Measurements from ENCODE around the gene RNF225.
A peak's percentile ranks its signal among the peaks of the same experiment; 100 is the strongest.
"Not testable (repeated sequence)": the region's sequence is repeated elsewhere in the genome, so short reads cannot be mapped to it uniquely, and the experiment has no call there.

Gene RNF225

DNA sequence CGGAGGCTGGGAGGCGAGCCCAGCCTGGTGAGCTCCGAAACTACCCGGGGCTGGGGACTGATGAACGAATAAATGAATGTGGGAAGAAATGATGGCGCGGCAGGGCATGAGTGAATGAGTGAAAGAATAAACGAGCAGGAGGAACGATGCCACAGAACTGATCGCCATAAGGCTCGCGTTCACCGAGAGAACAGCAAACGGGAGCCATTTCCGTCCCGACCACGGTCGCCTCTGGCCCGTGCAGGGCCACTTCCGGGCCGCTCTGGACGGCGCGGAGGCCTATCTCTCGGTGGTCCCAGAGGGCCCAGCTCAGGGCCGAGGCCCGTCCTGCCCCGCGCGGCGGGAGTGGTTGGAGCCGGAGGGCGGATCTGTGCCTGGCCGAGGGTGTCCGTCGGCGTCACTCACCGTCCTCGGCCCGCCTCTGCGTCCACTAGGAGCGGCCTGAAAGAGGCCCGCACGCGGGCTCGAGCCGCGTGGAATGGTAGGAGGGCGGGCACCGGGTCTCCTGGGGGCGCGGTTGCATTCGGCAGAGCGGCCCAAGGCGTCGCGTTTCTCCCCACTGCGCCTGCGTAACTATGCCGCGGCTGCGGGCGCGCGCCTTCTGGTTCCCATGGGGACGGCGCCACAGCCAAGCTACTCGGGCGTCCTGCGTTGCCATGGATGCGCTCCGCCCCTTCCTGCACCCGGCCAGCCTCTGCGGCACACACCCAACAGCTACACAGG, 33.0 kb upstream of the RNF225 start, which contains the start of gene ZNF497:
TSS of gene ZNF497 (minus strand) at position 480 of the 723 bp plus-strand sequence. CDS start 5,116 bp downstream, outside the sequence.
- peak; percentile 97 for DNase-seq

DNA sequence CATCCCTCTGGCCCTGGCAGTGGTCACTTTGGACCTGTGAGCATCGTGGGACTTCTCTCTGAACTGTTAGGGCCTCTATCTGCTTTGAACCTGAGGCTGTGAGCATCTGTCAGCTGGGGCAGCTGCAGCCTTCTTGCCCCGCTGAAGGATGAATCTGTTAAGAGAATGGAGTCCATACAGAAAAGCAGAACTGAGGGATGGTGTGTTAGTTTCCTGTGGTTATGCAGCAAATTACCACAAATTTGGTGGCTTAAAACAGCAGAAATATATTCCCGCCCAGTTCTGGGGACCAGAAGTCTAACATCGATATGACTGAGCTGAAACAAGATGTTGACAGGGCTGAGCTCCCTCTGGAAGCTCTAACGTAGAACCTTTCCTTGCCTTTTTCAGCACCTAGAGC, 31.3 kb upstream of the RNF225 start:
- no peak for DNase-seq

DNA sequence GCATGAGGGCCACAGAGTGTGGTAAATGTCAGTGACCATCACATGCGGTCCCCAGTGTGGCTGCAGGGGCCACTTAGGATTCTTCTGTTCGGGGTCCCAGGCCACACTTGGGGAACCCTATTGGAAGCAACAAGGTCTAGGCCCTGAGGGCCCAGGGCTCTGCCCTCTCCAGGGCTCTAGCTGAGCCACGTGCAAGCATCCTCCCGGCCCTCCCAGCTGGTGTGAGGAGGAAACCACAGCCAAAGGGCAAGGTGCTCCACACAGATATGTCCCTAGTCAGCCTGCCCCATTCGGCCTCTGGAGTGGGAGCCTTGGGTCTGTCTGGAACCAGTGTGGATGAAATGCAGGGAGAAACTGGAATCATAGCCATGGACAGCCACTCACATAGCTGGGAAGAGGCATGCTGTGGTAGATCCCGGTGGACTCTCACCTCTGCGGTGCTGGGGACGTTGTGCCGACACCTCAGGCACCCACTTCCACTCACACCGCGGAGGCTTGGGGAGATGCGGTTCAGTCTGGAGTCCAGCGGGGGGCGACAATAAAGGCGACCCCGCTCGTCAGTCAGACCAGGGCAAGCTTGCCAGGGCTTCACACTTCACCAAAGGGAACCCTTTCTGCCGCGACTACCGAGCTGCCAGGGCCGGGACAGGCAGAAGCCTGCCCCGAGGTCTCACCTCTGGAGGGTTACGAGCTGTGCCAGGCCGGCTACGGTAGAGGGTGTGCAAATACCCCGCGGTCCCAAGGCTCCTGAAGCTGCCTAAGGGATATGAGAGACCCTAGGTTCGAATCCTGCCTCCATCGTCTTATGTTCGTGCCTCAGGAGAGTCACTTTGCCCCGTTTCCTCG, 28.6 kb upstream of the RNF225 start:
- no peak for DNase-seq

DNA sequence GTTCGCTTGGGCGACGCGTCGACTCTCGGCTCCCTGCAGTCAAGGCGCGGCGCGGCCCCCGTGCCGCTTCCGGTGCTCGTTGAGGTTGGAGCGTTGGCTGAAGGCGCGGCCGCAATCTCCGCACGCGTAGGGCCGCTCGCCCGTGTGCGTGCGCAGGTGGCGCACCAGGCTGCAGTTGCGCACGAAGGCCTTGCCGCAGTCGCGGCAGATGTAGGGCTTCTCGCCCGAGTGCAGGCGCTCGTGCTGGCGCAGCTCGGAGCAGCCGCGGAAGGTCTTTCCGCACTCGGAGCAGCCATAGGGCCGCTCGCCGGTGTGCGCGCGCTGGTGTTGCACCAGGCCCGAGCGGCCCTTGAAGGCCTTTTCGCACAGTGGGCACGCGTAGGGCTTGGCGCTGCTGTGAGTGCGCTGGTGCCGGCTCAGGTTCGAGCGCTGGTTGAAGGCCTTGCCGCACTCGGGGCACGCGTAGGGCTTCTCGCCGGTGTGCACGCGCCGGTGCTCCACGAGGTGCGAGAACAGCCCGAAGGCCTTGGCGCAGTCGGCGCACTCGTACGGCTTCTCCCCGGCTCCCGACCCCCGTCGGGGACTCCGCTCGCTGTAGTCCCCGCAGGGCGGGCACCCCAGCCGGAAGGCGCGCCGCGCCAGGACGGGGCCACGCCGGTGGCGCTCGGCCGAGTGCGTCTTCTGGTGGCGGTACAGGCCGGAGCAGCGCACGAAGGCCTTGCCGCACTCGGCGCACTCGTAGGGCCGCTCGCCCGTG, 27.6 kb upstream of the RNF225 start:
- no peak for DNase-seq

DNA sequence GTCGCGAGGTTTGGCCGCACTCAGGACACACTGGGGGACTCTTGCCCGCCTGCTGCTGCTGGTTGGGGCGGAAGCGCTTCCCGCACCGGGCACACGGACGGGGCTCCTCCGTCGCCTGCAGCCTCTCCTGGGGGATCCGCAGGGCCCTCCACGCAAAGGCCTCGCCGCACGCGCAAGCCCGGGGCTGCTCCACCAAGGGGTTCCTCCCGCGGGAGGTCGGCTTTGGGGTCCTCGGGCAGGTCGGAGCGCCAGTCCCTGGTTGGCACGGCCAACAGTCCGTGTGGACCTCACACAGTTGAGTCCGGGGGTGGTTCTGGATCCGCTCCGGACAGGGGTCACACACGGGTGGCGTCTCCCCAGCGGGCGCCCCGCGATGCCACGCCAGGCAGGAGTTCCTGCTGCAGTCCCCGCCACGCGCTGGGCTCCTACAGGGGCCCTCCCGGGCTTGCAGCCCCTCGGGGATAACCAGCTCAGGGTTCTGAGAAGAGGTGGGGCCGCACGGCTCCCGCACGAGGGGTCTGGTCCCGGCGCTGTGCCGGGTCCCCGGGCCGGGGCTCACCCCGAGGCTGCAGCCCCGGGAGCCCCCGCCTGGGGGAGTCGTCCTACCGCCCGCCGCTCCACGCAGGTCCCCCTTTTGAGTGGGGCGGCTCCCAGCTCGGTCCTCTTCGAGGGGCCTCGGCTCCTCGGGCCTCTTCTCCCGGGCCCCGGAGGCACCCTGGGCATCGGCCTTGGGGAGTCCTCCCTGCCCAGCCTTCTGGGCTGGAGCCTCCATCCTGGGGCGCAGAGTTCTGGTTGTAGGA, 26.7 kb upstream of the RNF225 start:
- DNase-seq, result no peak

DNA sequence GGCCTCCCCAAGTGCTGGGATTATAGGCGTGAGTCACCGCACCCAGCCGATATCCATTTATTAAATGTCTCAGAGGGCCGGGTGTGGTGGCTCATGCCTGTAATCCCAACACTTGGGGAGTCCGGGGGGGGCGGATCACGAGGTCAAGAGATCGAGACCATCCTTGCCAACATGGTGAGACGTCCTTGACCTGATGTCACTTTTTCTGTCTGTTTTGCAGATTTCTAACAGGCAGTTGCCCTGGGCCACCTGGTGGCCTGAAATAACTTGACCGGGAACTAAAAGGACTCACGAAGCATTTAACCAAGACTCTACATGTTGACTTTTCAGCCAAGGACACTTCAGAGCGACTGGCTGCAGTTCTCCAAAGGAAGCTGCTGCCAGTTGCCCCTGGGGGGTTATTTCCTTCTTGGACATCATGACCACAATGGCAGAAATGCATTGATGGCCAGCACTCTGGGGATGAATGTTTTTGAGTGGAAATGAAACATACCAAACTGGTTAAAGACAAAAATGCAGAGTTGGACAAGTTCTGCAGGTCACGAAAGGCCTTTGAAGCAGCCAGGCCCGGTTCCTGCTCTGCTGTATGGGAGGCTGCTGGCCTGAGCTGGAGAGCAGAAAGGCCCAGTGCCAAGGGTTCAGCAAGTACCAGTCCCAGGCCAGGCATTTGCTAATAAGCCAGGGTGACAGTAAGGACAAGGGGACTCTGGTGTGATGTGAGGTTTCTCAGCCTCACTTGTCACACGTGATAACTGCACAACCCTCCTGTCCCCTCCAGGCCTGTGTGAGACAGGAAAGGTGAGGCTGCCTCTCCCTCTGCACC, 22.9 kb upstream of the RNF225 start:
- no peak for DNase-seq

DNA sequence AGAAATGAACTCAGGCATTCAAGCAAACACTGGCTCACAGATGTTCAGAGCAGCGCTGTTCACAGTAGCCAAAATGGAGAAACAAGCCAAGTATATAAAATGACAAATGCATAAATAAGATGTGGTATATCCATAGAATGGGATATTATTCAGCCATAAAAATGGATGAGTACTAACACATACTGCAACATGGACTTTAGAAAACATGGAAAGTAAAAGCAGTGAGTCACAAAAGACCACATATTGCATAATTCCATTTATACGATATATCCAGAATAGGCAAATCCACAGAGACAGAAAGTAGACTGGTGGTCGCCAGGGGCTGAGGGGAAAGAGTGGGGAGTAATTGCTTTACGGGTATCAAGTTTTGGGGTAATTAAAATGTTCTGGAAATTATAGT, 21.3 kb upstream of the RNF225 start:
- DNase-seq, result no peak

DNA sequence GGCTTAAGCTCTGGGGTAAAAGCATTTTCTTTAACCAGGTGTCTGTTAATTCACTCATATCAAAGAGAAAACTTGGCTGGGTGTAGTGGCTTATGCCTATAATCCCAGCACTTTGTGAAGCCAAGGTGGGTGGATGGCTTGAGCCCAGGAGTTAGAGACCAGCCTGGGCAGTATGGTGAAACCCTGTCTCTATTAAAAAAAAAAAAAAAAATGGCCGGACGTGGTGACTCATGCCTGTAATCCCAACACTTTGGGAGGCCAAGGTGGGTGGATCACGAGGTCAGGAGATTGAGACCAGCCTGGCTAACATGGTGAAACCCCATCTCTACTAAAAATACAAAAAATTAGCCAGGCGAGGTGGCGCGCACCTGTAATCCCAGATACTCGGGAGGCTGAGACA, 18.7 kb upstream of the RNF225 start:
- DNase-seq, result not testable (repeated sequence)

DNA sequence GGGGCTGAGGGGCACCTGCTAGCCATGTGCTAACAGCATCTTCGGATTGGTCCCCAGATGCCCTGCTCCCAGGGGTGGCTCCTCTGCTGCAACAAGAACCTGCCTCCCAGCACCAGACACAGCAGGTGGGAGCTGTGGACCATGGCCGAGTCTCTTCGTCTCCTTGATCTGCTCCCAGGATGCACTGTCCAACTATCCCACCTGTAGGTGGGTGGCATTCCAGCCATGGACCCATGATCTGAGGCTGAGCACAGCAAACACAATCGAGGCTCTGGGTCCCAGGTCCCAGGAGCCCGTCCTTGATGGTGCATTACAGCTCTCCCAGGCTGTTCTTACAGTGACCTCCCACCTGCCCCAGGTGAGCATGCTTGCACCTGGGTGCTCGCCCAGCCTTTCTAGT, 16.2 kb upstream of the RNF225 start:
- no peak for DNase-seq

DNA sequence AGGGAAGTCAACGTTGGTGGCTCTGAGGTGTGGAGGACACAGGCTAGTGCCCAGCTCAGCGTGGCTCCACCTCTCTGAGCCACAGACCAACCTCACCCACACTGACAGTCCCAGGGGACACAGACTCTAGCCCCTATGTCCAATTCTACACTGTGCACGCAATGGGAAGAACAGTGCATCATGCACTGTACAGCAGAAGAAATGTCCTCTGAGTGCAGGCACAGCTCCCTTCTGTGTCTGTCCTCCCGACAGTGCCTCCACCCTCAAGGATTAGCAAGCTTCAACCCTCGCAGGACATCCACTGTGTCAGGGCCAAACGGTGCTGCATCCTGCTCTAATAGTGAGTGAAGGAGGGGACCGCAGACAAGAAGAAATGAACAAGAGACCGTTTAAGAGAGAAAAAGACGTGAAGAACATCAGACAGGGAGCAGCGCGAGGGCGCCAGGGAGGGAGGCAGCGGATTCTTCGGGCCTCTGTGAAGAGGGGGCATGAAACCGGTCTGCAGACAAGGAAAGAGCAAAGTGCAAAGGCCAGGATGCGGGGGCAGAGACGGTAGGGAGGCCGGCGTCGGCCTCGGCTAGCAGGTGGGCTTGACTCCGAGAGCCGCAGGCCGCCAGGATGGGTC, 15.3 kb upstream of the RNF225 start:
- DNase-seq, result no peak

DNA sequence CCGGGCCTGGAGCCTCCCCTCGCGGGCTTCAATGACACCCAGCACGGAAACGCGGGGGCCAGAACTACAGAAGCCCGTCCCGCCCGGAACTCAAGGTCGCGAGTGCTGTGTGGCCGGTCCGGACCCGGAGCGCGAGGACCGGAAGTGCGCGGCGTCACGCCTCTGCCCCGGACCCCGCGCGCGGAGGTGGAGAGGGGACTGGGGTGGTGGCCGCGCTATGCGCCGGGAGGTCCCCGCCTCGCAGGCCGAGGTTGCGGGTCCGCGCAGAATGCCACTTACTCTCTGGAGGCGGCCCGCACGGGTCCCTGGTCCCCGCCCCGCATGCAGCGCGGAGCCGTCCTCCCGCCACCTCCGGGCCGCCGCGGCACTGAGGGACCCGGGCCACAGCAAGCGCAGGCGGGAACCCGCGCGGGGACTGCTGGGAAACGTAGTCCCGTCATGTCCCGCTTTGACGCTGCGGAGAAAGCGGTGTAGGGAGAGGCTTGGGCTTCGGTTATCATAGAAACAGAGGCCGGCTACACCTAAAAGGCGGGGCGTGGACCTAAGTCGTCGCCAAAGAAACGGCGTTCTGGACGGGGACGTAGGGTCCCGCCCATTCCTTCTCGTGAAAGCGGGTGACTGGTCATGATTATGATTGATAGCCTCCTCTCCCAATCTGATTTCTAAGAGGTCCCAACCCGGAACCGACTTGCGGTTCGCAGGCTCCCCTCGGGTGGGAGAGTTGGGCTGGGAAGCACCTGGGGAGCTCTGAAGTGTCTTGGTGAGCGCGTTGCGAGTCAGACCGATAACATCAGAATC, 14.6 kb upstream of the RNF225 start, which contains the start of gene ZNF837:
TSS of gene ZNF837 (minus strand) at position 369 of the 798 bp plus-strand sequence. CDS start 11,698 bp downstream, outside the sequence.
- peak; percentile 98 for DNase-seq

DNA sequence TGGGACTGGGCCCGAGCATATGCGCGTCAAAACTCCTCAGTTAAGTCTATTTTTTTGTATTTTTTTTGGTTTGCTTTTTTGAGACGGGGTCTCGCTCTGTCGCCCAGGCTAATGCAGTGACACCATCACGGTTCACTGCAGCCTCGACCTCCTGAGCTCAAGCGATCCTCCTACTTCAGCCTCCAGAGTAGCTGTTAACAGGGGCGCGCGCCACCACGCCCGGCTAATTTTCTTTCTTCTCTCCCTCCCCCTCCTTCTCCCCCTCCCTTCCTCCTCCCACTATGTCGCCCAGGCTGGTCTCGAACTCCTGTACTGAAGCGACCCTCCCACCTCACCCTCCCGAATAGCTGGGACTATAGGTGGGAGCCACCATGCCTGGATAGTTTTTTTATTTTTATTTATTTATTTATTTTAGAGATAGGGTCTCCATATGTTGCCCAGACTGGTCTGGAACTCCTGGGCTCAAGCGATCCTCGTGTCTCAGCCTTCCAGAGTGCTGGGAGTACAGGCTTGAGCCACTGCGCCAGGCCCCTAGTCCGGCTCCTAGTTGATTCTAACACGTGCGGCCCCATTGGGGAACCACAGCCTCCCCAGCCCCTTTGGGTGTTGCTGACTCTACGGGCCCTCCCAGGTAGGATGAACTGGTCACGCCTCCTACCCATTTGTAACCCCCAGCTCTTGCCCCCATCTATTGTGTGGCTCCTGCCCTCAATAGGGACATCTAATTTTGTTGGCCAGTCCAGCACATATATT, 13.8 kb upstream of the RNF225 start:
- no peak for DNase-seq

DNA sequence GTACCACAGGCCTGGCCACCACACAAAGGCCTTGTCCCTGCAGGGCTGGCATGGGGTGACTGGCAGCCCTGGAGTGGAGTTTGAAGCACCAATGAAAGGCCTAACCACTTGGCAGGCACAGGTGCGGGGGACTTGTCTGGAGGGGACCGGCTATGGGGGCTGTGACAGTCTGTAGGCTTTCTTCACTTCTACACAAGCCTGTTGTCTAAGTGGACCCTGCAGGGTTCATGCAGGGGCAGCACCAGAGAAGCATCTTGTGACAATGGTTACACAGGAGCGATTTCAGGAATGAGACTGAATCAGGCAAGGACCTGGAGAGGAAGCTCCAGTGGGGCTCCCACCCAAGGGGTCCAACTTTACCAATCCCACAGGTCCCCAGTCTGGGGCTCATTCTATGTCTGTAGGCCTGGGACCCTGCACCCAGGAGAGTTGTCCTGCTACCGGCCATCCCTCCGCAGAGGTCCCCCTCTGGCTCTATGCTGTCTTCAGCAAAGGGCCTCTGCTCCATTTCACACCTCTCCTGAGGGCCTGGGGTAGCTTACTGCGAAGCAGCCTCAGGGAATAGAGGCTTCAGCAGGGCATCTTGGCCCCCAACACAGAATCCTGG, 12.4 kb upstream of the RNF225 start:
- DNase-seq, result no peak

DNA sequence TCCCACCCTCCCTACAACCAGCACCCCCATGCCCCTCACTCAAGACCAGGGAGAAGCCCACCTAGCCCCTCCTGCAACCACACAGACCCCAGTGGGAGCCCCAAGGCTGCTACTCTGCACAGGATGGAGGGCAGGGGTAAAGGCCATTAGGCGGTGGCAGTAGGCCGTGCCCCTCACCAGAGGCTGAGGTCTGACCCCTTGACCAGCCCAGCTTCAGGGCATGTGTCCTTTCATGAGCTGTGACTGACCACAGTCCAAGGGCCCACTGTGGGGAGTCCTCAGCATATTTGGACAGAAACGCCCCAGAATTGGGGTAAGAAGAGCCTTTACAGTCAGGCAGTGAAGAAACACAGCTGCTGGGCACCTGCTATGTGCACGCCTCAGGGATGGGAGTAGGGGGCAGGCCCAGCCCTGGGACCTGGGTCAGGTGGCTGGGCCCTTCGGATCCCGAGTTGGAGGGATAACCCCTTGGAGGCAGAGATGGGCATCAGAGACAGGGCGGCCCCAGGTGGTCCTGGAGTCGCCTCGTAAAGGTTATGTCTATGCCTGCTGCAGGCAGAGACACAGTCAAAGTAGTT, 10.1 kb upstream of the RNF225 start:
- DNase-seq, result no peak

DNA sequence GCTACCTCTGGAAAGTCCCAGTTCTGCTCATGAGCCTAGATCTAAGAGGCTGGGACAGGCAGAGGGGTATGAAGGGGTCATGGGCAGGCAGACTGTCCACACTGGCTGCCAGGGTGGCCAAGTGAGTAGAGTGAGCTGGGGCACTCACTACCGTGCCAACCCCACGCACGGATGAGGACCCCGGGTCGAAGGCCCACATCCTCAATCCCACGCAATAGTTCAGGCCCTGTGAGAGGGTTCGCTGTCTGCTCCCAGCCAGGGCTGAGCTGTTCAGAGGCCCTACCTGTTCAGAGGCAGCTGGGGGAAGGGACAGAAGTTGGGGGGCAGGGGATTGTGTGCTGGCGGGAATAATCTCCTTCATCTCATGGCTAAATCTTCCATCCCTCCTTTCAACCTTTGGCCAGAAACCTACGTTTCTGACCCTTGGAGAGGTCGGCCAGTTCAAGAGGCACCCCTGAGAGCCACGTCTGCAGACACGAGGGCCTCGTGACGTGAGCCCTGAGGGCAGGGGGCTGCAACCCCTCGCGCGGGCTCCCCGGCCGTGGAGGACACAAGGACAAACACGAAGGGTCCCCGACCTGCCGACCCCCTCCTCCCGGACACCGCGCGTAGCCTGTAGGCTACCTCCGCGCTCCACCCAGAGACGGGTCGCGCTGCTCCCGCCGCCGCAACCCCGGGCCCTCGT, 9.4 kb upstream of the RNF225 start:
- DNase-seq, result peak; percentile 84

DNA sequence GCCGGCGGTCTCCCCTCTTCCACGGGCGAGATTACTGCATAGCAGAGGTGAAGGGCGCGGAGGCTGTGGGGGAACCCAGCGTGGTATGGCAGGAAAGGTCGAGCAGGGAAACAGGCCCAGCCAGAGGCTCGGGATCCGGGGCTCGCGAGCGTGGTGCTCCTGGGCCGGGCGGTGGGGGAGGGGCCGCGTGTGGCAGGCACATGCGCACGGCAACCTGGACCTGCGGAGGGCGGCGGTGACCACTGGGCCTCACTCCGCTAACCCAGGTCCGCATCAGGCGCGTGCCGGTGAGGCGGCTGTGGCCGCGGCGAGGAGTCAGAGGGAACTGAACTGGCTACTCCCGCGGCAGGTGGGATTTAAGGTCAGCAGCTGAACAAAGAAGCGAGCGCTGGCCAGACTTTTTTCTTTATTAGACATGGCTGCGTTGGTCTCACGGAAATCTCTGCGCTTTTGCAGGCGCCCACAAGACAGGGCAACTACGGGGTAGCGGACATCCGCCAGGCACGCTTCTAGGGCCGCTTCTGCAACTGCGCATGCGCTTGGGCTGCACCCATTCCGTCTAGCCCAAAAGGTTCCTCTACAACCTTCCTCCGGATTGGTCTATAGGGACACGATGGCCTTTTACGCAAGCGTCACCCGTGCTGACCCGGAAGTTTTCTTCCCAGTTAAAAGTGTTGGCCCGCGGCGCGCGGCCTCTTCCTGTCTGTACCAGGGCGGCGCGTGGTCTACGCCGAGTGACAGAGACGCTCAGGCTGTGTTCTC, 8.7 kb upstream of the RNF225 start, which contains the start of gene RPS5:
TSS of gene RPS5 (plus strand) at position 694 of the 762 bp plus-strand sequence. CDS start 869 bp downstream, outside the sequence.
- DNase-seq, result peak; percentile 97
